DND-41 (cell line): ENCODE data around the gene CD276.

Experiments used
- EZH2 ChIP-seq: IDR thresholded peaks from 3 replicates; pipeline ENCODE4 v1.6.1; 2012; ENCODE audit warnings: borderline replicate concordance, low read depth, mild to moderate bottlenecking, moderate library complexity, low read length, inconsistent platforms; ENCODE audit not compliant: severe bottlenecking
- TF ChIP-seq, protein P1 (sequence below): IDR thresholded peaks from 2 replicates; pipeline ENCODE4 v1.5.1; 2012; ENCODE audit warnings: borderline replicate concordance, low read length, moderate library complexity, mild to moderate bottlenecking; ENCODE audit not compliant: poor library complexity, severe bottlenecking; ENCODE audit errors: extremely low read depth

GRCh38 chr15:73746883-73747282 is 62.7 kb downstream of the CD276 start:
- TF ChIP-seq, protein P1, sequence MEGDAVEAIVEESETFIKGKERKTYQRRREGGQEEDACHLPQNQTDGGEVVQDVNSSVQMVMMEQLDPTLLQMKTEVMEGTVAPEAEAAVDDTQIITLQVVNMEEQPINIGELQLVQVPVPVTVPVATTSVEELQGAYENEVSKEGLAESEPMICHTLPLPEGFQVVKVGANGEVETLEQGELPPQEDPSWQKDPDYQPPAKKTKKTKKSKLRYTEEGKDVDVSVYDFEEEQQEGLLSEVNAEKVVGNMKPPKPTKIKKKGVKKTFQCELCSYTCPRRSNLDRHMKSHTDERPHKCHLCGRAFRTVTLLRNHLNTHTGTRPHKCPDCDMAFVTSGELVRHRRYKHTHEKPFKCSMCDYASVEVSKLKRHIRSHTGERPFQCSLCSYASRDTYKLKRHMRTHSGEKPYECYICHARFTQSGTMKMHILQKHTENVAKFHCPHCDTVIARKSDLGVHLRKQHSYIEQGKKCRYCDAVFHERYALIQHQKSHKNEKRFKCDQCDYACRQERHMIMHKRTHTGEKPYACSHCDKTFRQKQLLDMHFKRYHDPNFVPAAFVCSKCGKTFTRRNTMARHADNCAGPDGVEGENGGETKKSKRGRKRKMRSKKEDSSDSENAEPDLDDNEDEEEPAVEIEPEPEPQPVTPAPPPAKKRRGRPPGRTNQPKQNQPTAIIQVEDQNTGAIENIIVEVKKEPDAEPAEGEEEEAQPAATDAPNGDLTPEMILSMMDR, result no peak
- TF ChIP-seq EZH2, result no peak
